H9 (cell line): ENCODE measurements around the gene TM4SF5. TPM values are rescaled to one million over a fixed set of nuclear protein-coding genes. Genes with fewer than 3 reads are reported as not detected.
A peak's percentile ranks its signal among the peaks of the same experiment; 100 is the strongest.

Experiments used
- DNase-seq: peaks from one replicate; pipeline ENCODE4 v3.0.0-alpha.2; 2017
- H2AFZ ChIP-seq: one replicate; pipeline ENCODE4 v1.6.1; 2013; ENCODE audit warnings: mild to moderate bottlenecking, low read length, control low read depth, moderate library complexity
- H2AK5ac ChIP-seq: 2 replicates; pipeline ENCODE4 v1.6.1; 2013; ENCODE audit warnings: low read length, control low read depth, mixed read lengths; ENCODE audit not compliant: insufficient read length
- H2BK120ac ChIP-seq: one replicate; pipeline ENCODE4 v1.6.1; 2013; ENCODE audit warnings: low read depth, mild to moderate bottlenecking, low read length, control low read depth, inconsistent platforms; ENCODE audit not compliant: poor library complexity, severe bottlenecking
- H2BK12ac ChIP-seq: 2 replicates; pipeline ENCODE4 v1.6.1; 2013; ENCODE audit warnings: low read length, control low read depth, mixed read lengths, low read depth; ENCODE audit not compliant: insufficient read length
- H2BK15ac ChIP-seq: 2 replicates; pipeline ENCODE4 v1.6.1; 2013; ENCODE audit warnings: low read depth, low read length, control low read depth
- H2BK20ac ChIP-seq: one replicate; pipeline ENCODE4 v1.6.1; 2013; ENCODE audit warnings: low read depth, mild to moderate bottlenecking, low read length, control low read depth, inconsistent platforms; ENCODE audit not compliant: poor library complexity, severe bottlenecking
- H2BK5ac ChIP-seq: 2 replicates; pipeline ENCODE4 v1.6.1; 2013; ENCODE audit warnings: low read length, control low read depth, mixed read lengths; ENCODE audit not compliant: insufficient read length
- H3K14ac ChIP-seq: 2 replicates; pipeline ENCODE4 v1.6.1; 2013; ENCODE audit warnings: low read length, control low read depth; ENCODE audit not compliant: insufficient read depth
- H3K18ac ChIP-seq: 2 replicates; pipeline ENCODE4 v1.6.1; 2013; ENCODE audit warnings: low read depth, mild to moderate bottlenecking, mixed read lengths, low read length, control low read depth; ENCODE audit not compliant: insufficient read length
- H3K23ac ChIP-seq: 2 replicates; pipeline ENCODE4 v1.6.1; 2013; ENCODE audit warnings: low read length, control low read depth, mixed read lengths, low read depth; ENCODE audit not compliant: insufficient read length
- H3K23me2 ChIP-seq: 2 replicates; pipeline ENCODE4 v1.6.1; 2013; ENCODE audit warnings: low read depth, mild to moderate bottlenecking, mixed read lengths, low read length, control low read depth; ENCODE audit not compliant: insufficient read length, poor library complexity, severe bottlenecking
- H3K27ac ChIP-seq: 2 replicates; pipeline ENCODE4 v1.5.1; 2013; ENCODE audit warnings: low read length, control low read depth, mixed read lengths, low read depth; ENCODE audit not compliant: insufficient read length
- H3K27me3 ChIP-seq: 2 replicates; pipeline ENCODE4 v1.6.1; 2013; ENCODE audit warnings: low read length, control low read depth, inconsistent platforms; ENCODE audit not compliant: insufficient read depth
- H3K4ac ChIP-seq: 2 replicates; pipeline ENCODE4 v1.6.1; 2013; ENCODE audit warnings: low read depth, mild to moderate bottlenecking, control low read depth, inconsistent platforms, low read length, moderate library complexity
- H3K4me1 ChIP-seq: 2 replicates; pipeline ENCODE4 v1.6.1; 2013; ENCODE audit warnings: low read length, control low read depth, inconsistent platforms; ENCODE audit not compliant: insufficient read depth
- H3K4me2 ChIP-seq: 2 replicates; pipeline ENCODE4 v1.6.1; 2013; ENCODE audit warnings: low read length, control low read depth, mixed read lengths; ENCODE audit not compliant: insufficient read length, insufficient read depth
- H3K56ac ChIP-seq: 2 replicates; pipeline ENCODE4 v1.6.1; 2013; ENCODE audit warnings: low read depth, mild to moderate bottlenecking, mixed read lengths, low read length, control low read depth; ENCODE audit not compliant: insufficient read length
- H3K79me1 ChIP-seq: 2 replicates; pipeline ENCODE4 v1.6.1; 2013; ENCODE audit warnings: low read depth, mild to moderate bottlenecking, moderate library complexity, low read length, control low read depth, inconsistent platforms; ENCODE audit not compliant: insufficient read depth, poor library complexity, severe bottlenecking
- H3K79me2 ChIP-seq: 2 replicates; pipeline ENCODE4 v1.6.1; 2013; ENCODE audit warnings: low read length, control low read depth, inconsistent platforms; ENCODE audit not compliant: insufficient read depth
- H3K9ac ChIP-seq: 2 replicates; pipeline ENCODE4 v1.6.1; 2013; ENCODE audit warnings: low read length, control low read depth, mixed read lengths; ENCODE audit not compliant: insufficient read length; ENCODE audit errors: extremely low read depth
- H3K9me3 ChIP-seq: one replicate; pipeline ENCODE4 v1.6.1; 2013; ENCODE audit warnings: low read depth, low read length, inconsistent platforms; ENCODE audit not compliant: control insufficient read depth
- H3T11ph ChIP-seq: one replicate; pipeline ENCODE4 v1.6.1; 2013; ENCODE audit warnings: mild to moderate bottlenecking, low read length, control low read depth, inconsistent platforms
- H4K20me1 ChIP-seq: one replicate; pipeline ENCODE4 v1.6.1; 2013; ENCODE audit not compliant: control insufficient read depth, insufficient read length, insufficient read depth
- H4K5ac ChIP-seq: 2 replicates; pipeline ENCODE4 v1.6.1; 2013; ENCODE audit warnings: low read depth, mild to moderate bottlenecking, mixed read lengths, low read length, control low read depth; ENCODE audit not compliant: insufficient read length
- H4K8ac ChIP-seq: replicated peaks from 2 replicates; pipeline ENCODE4 v1.6.1; 2013; ENCODE audit warnings: low read length, control low read depth, mixed read lengths, low read depth; ENCODE audit not compliant: insufficient read length
- H4K91ac ChIP-seq: 2 replicates; pipeline ENCODE4 v1.6.1; 2013; ENCODE audit warnings: low read depth, mild to moderate bottlenecking, moderate library complexity, mixed read lengths, low read length, control low read depth; ENCODE audit not compliant: insufficient read length
- H3K27ac Mint-ChIP-seq, 3 experiments: 2 replicates in 2 of 3; 3 replicates in 1 of 3; pipeline ENCODE4 v1.8.0; 2020 to 2021; ENCODE audit warnings: mixed read lengths in 3 of 3, mild to moderate bottlenecking in 1 of 3, moderate library complexity in 1 of 3
- H3K27me3 Mint-ChIP-seq: 2 replicates; pipeline ENCODE4 v1.8.0; 2021; ENCODE audit warnings: low read depth, mild to moderate bottlenecking, moderate library complexity, mixed read lengths
- H3K36me3 Mint-ChIP-seq, 3 experiments: 2 replicates in 2 of 3; 3 replicates in 1 of 3; pipeline ENCODE4 v1.8.0; 2020 to 2021; ENCODE audit warnings: low read depth in 3 of 3, mixed read lengths in 3 of 3; ENCODE audit not compliant: insufficient read depth in 1 of 3
- H3K4me1 Mint-ChIP-seq, 2 experiments: 2 replicates each; pipeline ENCODE4 v1.8.0; 2020; ENCODE audit warnings: mixed read lengths in 2 of 2
- H3K4me3 Mint-ChIP-seq, 2 experiments: 2 replicates in 1 of 2; 3 replicates in 1 of 2; pipeline ENCODE4 v1.8.0; 2020 to 2021; ENCODE audit warnings: mild to moderate bottlenecking in 2 of 2, mixed read lengths in 2 of 2, moderate library complexity in 1 of 2
- H3K9me3 Mint-ChIP-seq, 2 experiments: 2 replicates in 1 of 2; 3 replicates in 1 of 2; pipeline ENCODE4 v1.8.0; 2020; ENCODE audit warnings: mild to moderate bottlenecking in 2 of 2, mixed read lengths in 2 of 2, moderate library complexity in 1 of 2
- WGBS: extraction: QIAGEN DNeasy Blood & Tissue Kit; methylation state at CpG from one replicate; pipeline ENCODE4 v1.1.7; 2013; ENCODE audit warnings: missing lambda C conversion rate, low lambda C conversion rate, mixed read lengths; ENCODE audit not compliant: insufficient read length; ENCODE audit errors: extremely low coverage; 5-methylcytosine and 5-hydroxymethylcytosine counted together
- total RNA-seq: library from RNA; stranded (reverse); gene quantifications from 2 replicates; pipeline ENCODE4 v1.2.1, GENCODE V29; 2021
- TF ChIP-seq, protein P1 (sequence below): fragments of 200-600 bp; sonication (generic); conservative IDR thresholded peaks from 3 replicates; pipeline ENCODE4 v1.8.0; 2021; ENCODE audit warnings: antibody characterized with exemption, mild to moderate bottlenecking

The TM4SF5 gene
- total RNA-seq, 1 experiment from 2014 or later, result not detected

DNA sequence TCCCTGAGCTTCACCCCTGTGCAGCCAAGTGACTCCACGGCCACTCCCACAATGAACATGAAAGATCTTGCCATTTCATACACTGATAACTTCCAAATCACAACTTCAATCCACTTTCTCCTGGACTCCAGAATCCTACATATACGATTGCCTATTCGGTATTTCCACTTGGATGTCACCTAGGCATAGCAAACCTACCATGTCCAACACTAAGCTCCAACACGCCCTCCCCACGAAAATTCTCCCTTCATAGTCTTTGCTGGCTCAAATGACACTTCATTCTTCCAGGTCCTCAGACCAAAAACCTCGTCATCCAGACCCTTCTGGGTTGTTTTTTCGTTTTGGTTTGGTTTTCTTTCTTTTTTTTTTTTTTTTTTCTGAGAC is 19.0 kb downstream of the TM4SF5 start:
- Histone ChIP-seq H2AFZ (no peak overlapping the region), H4K91ac (no peak overlapping the region), H3K79me2 (no peaks in the 10 kb centered on the region), H4K20me1 (no peaks in the 10 kb centered on the region), H2BK15ac (no peak overlapping the region), H3K4me2 (peak overlapping the region; percentile 47), H3K14ac (no peak overlapping the region), H2BK120ac (no peak overlapping the region), H2BK20ac (no peak overlapping the region), H3K9ac (no peak overlapping the region), H3K27me3 (peaks cover 34% of the 10 kb centered on the region), H3K9me3 (no peaks in the 10 kb centered on the region), H3K23ac (no peak overlapping the region), H3K4ac (no peak overlapping the region), H3K79me1 (no peaks in the 10 kb centered on the region), H2AK5ac (no peak overlapping the region), H4K5ac (no peak overlapping the region), H3T11ph (no peak overlapping the region), H4K8ac (no peak overlapping the region), H2BK5ac (no peak overlapping the region), H2BK12ac (no peak overlapping the region), H3K23me2 (peaks cover 17% of the 10 kb centered on the region), H3K4me1 (peaks cover 2% of the 10 kb centered on the region; the same call in 1 of the 2 replicates), H3K27ac (no peak overlapping the region), H3K56ac (no peak overlapping the region), H3K18ac (no peak overlapping the region)
- peaks cover 27 to 35% of the 10 kb centered on the region in 2 experiments for H3K4me1 Mint-ChIP-seq
- no peaks in the 10 kb centered on the region; a peak in 1 of 7 replicates for H3K36me3 Mint-ChIP-seq
- no peak for DNase-seq
- no peak overlapping the region for H3K27ac Mint-ChIP-seq
- H3K4me3 Mint-ChIP-seq, result peak overlapping the region; percentile 76 to 86
- whole genome bisulfite sequencing, result no CpG with 5 or more reads among the region's 7 CpGs
- H3K9me3 Mint-ChIP-seq, result no peaks in the 10 kb centered on the region; a peak in 1 of 5 replicates
- TF ChIP-seq, protein P1, sequence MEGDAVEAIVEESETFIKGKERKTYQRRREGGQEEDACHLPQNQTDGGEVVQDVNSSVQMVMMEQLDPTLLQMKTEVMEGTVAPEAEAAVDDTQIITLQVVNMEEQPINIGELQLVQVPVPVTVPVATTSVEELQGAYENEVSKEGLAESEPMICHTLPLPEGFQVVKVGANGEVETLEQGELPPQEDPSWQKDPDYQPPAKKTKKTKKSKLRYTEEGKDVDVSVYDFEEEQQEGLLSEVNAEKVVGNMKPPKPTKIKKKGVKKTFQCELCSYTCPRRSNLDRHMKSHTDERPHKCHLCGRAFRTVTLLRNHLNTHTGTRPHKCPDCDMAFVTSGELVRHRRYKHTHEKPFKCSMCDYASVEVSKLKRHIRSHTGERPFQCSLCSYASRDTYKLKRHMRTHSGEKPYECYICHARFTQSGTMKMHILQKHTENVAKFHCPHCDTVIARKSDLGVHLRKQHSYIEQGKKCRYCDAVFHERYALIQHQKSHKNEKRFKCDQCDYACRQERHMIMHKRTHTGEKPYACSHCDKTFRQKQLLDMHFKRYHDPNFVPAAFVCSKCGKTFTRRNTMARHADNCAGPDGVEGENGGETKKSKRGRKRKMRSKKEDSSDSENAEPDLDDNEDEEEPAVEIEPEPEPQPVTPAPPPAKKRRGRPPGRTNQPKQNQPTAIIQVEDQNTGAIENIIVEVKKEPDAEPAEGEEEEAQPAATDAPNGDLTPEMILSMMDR, result no peak
- peaks cover 68% of the 10 kb centered on the region for H3K27me3 Mint-ChIP-seq
